Activated CD4-positive, alpha-beta T cell treated with anti-CD3 and anti-CD28 coated beads, Interleukin-2, amount 50 U/mL, for 24 hours (primary cell): ENCODE results near the gene XCR1.
"Not testable (repeated sequence)": the region's sequence is repeated elsewhere in the genome, so short reads cannot be mapped to it uniquely, and the experiment has no call there.

Source experiments
- DNase-seq, 2 donors: peaks; one replicate each; pipeline ENCODE4 v3.0.0-alpha.2; 2020; ENCODE audit warnings: low read depth in 1 of 2, low spot score in 1 of 2

Gene XCR1

DNA sequence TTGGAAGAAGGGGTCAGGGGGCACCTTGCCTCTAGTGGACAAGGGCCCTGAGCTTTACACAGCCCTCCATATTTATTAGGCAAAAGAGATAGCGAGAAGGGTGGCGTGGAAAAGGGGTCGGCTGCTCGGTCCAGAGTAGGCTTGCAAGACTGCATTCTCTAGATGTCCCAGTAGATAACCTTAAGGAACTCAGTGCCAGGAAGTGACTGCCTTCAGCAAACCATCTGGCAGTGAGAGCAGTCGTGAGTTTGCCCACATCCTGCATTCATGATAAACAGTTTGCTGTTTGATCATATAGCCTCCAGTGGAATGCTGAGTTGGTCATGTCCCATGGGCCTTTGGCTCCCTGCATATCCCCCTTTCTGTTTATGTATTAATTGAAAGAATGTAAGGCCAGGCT lies 18.9 kb upstream of the XCR1 start:
- not testable (repeated sequence) for DNase-seq

DNA sequence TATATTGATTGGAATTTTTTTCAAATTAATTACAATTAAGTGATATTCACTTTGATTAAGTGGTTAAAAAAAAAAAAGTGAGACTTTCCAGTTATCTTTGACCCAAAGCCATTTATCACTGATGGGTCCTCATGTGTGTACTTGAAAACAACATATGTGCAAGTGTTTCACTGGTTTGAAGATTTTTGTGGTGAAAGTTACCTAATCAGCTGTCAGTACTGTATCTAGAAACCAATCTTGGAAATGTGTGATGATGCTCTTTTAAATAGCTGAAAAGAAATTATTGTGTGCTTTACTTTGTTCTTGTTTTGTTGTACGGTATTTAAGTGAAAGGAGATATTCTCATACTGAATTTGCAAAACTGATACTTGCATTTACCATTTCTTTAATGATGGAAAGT lies 11.6 kb upstream of the XCR1 start:
- DNase-seq = no peak

DNA sequence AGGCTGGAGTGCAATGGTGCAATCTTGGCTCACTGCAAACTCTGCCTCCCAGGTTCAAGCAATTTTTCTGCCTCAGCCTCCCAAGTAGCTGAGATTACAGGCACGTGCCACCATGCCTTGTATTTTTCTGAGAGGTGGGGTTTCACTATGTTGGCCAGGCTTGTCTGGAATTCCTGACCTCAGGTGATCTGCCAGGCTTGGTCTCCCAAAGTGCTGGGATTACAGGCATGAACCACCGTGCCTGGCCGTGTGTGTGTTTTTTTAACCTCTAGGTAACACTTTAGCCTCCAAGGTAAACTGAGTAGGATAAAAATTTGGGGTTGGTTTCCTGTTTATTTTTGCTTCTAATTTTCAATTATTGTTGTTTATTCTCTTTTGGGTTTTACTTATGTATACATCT lies 10.8 kb upstream of the XCR1 start:
- DNase-seq = not testable (repeated sequence)

DNA sequence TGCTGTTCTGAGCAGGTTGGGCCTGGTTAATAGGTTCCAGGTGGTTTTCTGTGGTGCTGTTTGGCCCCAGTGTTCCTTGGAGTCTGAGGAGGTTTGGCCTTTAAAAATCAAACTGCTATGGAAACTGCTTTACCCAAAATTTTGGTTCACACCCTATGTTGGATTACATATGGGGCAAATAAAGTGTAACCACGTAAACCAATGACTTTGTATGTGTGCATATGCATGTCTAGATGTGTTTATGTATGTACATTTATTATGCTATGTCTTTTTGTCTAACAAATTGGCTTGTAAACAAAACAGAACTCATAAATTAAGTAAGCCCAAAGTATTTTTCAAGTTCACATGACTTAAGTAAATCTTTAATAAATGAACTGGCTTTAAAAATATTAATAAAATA lies 8.9 kb upstream of the XCR1 start:
- DNase-seq = no peak

DNA sequence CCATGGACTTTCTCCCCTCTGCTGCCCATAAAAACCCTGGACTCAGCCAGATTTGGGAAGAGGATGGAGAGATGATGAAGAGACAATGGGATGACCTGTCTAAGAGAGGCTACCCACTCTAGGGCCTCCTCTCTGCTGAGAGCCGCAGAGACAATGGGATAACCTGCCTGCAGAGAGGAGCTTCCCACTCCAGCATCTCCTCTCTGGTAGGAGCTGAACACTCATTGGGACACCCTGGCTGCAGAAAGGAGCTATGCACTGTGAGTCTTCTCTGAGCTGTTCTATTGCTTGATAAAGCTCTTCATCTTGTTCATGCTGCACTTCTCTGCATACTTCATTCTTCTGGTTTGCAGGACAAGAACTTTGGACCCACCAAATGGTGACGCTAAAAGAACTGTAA lies 4.5 kb upstream of the XCR1 start:
- DNase-seq = no peak

DNA sequence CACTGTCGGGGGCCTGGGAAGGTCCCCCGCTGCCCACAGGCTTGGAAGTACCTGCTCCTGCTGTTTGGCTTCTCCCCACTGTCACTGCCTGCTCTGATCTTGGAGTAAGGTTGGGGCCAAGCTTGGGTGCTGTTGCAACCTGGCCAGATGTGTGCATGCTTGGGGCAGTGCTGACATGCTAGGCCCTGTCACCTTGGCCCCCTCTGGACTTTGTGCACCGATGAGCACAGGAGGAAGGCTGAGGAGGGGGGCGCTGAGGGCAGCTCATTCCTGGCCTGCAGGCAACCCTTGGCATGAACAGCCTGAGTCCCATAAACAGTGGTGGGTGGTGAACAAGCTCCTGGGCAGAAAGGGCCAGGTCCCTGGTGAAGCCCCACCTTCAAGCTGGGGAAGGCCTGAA lies 4.0 kb upstream of the XCR1 start:
- no peak for DNase-seq

DNA sequence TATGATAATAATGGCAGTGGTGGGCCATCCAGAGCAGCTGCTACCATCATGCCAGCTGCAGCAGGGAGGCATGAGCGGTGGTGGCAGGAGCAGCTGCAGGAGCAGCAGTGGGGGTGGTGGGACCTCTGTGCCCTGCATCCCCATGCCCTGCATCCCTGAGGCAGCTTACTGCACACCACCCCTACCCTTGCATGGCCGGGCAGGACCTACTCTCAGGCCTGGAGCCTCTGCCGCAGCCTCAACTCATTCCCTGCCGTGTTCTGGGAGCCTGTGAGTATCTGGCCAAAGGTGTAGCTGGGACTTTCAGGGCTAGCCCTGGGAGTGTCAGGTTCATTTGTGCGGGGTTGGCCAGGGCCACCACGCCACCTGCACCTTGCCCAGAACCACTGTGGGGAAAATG lies 3.3 kb upstream of the XCR1 start:
- DNase-seq = no peak

DNA sequence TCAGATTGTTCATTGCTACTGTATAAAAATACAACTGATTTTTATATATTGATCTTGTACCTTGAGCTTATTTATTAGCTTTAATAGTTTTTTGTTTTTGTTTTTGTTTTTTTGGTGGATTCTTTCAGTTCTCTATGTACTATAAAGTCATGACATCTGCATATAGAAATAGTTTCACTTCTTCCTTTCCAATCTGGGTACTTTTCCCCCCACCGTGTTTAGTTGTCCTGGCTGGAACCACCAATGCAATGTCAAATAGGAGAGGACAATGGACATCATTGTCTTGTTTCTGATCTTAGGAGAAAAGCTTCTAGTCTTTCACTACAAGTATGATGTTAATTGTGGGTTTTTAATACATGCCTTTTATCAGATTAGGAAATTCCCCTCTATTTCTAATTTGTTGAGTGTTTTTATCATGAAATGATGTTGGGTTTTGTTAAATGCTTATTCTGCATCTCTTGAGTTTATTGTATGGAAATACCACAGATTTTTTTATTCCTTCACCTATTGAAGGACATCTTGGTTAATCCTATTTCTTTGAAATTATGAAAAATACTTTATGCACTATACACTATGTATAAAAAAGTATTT lies 2.8 kb upstream of the XCR1 start:
- no peak for DNase-seq

DNA sequence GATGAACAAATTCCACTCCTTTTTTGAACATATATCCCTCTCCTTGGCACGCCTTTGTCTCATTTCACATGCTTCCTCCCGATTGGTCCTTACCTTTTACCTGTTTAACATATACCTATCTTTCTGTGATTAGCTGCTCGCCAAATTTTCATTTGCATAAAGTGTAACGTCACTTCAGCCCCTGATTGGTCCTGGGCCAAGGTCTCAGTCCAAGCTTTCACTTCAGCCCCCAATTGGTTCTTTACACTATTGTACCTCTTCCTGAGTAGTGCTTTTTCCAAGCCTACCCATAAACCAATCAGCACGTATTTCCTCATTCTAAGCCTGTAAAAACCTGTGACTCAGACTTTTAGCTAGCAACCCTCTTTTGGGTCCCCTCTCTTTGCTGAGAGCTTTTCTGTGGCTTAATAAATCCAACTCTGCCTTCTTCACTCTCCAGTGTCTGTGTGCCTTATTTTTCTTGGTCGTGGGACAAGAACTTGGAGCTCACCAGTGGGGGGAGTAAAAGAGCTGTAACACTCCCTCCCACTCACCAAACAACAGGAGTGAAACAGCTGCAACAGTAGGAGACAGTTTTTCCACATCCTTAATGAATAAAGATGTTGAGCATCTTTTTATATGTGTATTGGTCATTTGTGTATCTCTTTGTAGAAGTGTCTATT lies 584 bp upstream of the XCR1 start:
- DNase-seq = no peak

DNA sequence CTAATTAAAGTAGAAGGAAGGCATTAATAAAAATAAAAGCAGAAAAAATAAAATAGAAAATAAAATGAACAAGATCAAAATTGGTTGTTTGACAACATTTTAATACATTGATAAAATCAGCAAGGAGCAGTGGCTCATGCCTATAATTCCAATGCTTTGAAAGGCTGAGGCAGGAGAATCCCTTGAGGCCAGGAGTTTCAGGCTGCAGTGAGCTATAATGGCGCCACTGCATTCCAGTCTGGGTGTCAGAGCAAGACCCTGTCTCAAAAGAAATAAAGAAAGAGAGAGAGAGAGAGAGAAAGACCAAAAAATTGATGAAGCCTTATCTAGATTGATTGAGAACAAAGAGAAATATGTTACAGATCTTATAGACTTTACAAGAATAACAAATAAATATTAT lies 2.1 kb downstream of the XCR1 start:
- DNase-seq = no peak

DNA sequence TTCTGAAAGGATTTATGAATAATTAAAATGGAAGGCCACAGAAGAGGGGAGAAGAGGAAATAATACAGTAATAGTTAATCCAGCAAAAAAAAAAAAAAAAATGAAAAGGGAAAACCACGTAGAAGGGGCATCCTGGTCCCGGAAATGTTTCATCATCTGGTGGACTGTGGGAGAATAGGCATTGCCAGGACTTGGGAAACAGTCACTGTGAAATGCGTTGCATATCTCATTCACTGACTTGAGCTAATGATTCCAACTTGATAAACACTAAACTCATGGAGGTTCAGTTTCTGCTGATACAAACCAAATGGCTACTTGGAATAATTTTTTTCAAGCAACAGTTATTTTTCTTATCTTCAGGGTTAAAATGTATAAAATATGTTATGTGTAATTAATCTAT lies 3.2 kb downstream of the XCR1 start:
- DNase-seq = no peak

DNA sequence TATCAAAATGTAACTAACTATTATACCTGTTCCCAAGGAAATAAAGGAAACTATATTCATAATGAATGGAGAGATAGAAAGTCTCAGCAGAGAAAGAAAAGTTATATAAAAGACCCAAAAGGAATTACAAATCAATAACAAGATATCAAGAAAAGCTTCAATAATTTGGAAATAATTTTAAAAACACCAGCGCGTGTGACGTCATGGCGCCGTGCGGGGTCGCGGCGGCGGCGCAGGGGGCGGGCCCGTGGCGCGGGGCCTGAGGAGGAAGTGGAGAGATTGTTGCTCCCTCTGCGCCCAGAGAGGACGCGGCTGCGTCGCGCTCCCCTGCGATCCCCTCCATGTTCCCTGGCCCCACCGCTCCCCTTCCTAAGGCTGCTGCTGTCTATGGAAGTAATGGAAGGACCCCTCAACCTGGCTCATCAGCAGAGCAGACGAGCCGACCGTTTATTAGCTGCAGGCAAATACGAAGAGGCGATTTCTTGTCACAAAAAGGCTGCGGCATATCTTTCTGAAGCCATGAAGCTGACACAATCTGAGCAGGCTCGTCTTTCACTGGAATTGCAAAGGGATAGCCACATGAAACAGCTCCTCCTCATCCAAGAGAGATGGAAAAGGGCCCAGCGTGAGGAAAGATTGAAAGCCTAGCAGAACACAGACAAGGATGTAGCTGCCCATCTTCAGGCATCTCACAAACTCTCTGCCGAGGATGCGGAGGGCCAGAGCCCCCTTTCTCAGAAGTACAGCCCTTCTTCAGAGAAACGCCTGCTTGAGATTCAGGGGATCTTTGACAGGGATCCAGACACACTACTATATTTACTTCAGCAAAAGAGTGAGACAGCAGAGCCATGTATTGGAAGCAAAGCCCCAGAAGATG lies 4.1 kb downstream of the XCR1 start:
- DNase-seq = no peak

DNA sequence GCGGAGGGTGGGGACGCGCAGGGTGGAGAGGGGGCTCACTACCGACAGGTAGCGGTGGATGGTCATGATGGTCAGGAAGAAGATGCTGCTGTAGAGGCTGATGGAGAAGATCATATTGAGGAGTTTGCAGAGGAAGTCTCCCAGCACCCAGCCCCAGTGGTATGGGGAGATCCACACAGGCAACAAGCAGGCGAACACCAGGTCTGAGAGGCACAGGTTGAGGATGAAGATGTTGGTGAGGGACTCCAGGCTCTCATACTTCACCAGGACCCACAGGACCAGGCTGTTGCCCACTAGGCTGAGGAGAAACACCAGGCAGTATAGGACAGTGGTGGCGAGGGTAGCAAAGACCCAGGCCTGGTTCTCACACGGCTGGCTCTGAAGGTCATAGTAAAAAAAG lies 5.8 kb downstream of the XCR1 start:
- DNase-seq = no peak

DNA sequence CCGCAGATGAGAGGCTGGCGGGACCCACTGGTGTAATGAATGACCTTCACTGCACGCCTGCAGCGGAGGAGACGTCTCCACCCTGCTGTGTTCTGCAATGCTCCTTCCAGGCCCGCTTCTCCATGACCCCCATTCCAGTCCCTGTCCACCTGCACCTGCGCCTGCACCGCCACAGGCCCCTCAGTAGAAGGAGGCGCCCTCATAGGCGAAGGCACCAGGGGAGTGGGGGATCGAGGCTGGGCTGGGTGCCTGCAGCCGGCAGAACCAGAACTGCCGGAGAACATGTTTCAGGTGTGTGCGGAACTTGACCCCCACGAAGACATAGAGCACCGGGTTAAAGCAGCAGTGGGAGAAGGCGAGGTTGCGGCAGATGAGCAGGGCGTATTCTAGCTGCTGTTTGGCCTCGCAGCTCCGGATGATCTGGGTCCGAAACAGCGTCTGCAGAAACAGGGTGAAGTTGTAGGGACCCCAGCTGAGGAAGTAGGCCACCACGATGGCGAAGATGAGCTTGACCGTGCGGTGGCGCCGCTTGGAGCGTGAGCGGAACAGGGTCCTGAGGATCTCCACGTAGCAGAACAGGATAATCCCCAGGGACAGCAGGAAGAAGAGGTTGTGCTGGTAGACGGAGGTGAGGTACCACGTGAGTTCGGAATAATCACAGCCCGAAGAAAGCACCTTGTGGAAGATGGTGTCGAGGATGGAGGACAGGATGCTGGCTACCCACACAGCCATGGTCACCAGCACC lies 6.3 kb downstream of the XCR1 start:
- no peak for DNase-seq

DNA sequence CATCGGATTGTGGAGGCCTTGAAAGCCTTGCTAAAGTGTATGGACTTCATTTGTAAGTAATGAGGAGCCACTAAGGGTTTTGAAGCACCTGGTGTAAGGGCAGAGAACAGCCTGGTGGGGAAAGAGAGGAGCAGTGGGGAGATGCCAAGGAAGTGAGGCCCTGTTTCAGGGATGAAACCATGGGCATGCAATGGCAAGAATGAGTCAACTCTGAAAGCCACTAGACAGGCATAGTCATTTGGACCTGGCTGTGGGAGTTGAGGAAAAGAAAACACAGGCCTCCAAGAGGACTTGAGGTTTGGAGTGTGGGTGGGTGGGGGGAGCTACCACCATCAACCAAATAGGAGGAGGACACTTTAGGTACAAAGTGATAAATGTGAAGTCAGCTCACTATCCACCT lies 7.6 kb downstream of the XCR1 start:
- peak in 1 of 2 donors; percentile 27 for DNase-seq

DNA sequence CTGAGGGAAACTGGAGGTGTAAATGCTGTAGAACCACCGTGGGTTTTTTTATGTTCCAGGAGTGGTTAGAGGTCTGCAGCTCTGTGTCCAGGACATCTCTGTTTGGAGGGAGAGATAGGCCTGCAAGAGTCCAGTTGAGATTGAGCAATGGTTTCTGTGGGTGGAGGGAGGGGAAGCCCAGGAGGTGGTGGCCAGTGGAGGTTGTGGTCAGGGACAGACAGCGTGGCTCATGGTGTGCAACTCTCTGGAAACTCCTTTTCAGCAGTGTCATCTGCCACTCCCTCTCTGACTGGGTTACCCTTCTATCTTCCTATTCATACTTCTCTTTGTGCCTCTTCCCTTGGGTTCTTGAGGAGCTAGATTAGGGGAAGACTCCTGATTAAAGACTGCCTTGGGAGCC lies 9.6 kb downstream of the XCR1 start:
- no peak for DNase-seq

DNA sequence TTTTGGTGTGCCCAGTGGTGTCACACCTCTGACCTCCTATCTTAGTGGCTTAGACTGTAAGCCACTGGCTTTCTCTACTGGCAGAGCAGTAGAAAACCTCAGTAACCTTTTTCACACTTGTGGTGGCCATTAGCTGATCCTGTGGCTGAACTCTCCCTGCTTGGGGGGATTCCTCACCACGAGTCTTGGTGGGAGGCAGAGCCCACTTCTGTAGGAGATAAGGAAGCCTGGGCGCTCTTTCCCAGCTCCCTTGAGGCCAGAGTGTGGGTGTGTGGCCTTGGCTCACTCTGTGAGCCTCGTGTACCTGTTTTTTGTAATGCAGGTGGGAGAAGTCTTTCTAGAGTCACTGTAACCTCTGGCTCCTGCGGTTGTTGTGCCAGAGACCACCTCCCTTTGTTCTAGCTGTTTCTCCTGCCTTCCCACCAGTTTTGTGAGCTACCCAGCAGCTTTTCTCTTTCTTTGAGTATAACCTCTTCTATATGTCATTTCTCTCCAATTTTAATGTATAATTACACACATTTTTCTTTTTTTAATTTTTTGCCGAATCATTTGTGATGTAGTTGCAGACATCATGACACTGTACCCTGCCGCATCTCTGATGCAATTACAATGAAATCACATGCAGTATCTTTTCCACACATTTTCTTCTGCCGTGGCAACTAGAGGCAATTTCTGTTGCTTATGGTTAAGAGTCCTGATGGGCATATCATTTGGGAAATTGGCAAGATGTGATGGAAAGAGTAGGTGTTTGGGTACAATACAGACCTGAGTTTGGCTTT lies 13.8 kb downstream of the XCR1 start:
- DNase-seq = no peak

DNA sequence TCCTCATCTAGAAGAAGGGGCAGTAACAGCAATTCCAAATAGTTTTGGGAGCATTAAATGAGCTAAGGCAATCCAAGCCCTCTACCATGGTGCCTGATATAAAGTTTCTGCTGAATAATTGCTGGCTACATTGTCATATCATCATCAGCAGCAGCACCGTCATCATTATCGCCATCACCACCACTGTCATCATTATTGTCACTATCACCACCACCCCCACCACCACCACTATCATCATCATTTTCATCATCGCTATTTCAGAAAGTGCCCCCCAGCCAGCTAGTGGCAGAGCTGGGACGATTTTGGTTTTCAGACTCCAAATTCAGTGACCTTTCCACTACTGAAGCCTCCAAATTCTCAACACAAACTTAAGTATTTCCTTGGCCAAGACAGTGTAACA lies 15.0 kb downstream of the XCR1 start:
- no peak for DNase-seq

DNA sequence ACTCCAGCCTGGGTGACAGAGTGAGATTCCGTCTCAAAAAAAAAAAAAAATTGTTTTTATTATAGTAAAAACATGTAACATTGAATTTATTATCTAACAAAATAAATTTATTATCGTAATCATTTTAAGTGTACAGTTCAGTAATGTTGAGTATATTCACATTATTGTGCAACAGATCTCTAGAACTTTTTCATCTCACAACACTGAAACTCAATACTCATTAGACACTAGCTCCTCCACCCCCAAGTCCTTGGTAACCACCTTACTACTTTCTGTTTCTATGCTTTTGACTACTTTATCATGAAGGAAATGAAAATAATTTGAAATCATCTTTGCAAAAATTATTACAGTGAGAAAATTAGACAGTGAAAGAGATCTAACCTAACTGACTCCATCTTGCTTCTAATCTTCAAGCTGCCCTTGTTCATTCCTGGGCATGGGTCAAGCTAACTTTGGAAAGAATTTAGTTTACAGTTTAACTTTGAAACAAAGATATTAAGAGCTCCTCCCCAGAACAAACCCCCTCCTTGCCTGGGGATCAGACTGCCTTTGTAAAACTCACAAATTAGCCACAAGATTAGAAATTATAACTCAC lies 16.7 kb downstream of the XCR1 start:
- DNase-seq = no peak

DNA sequence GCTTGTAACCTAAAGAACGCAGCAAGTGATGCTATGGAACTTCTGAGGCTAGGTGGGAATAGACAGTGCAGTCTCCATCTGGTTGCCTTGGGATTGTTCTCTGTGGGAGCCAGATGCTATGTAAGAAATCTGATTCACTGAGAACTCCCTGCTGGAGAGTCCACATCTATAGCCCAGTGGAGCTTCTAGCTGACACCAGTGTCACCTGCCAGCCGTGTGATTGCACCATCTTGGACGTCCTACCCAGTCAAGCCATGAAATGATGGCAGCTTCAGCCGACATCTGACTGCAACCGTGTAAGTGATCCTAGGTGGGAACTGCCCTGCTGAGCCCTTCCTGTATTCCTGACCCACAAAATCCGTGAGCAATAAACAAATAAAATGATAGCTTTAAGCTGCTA lies 19.2 kb downstream of the XCR1 start:
- DNase-seq = no peak

DNA sequence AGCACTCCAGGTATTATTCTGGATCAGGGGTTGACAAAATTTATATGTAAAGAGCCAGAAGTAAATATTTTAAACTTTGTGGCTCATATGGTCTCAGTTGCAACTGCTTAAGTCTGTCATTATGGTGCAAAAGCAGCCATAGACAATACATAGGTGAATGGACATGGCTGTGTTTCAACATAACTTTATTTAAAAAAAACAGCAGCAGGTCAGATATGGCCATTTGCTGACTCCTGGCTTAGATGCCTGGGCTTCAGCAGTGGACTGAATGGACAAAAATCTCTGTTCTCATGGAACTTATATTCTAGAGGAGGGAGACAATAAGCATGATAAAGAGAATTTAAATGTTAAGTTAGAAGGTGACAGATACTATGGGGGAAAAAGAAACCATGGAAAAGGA lies 20.0 kb downstream of the XCR1 start:
- DNase-seq = no peak
